ENCODE results near the gene C3AR1.

Gene C3AR1

GRCh38 chr12:8048906-8049305 lies 17.3 kb downstream of the C3AR1 start:
- ChIA-PET POLR2A (interaction anchor here (0.6 kb wide), 1 partner anchor 806 kb away, joined by 3 read pairs; no protein-coding TSS in a partner anchor), CTCF (interaction anchor here (1.0 to 1.7 kb wide), 2 partner anchors 18 to 26 kb away, joined by 3 to 5 read pairs; partner anchors contain the start of gene C3AR1)
- no peak for DNase-seq (ENCODE audit: extremely low spot score)
- TF ChIP-seq CTCF (IDR thresholded peaks at IDR 0.05; ENCODE audit: control extremely low read depth, extremely low read depth, low read depth, missing control alignments): no peak

GRCh38 chr12:8047842-8048241 lies 18.3 kb downstream of the C3AR1 start:
- CTCF ChIA-PET: interaction anchor here (1.4 to 1.7 kb wide), 2 partner anchors 19 to 30 kb away, joined by 5 to 6 read pairs; partner anchors contain the start of gene C3AR1
- POLR2A ChIA-PET: no interaction called here
- no peak for TF ChIP-seq CTCF (IDR thresholded peaks at IDR 0.05; ENCODE audit: control extremely low read depth, extremely low read depth, low read depth, missing control alignments)

GRCh38 chr12:8045952-8046944 lies 19.9 kb downstream of the C3AR1 start:
- POLR2A ChIA-PET: no interaction called here

More at GRCh38 chr12:8047842-8048241, 18.3 kb downstream of the C3AR1 start:
- no peak for DNase-seq (ENCODE audit: extremely low spot score)

GRCh38 chr12:8040791-8041190 lies 25.4 kb downstream of the C3AR1 start:
- POLR2A ChIA-PET: no interaction called here

More at GRCh38 chr12:8045952-8046944, 19.9 kb downstream of the C3AR1 start:
- peak; percentile 79 for TF ChIP-seq CTCF (IDR thresholded peaks at IDR 0.05; ENCODE audit: control extremely low read depth, extremely low read depth, low read depth, missing control alignments)
- DNase-seq (ENCODE audit: extremely low spot score): peak; percentile 84
- CTCF ChIA-PET: interaction anchor here (0.7 to 7.4 kb wide), 24 partner anchors 7 to 898 kb away, joined by 3 to 77 read pairs (median 4); partner anchors contain the start of genes C3AR1 and FOXJ2

GRCh38 chr12:8038659-8039114 lies 27.5 kb downstream of the C3AR1 start:
- POLR2A ChIA-PET: no interaction called here
- DNase-seq (ENCODE audit: extremely low spot score): no peak
- CTCF ChIA-PET: interaction anchor here (1.0 to 8.9 kb wide), 3 partner anchors 5 to 39 kb away, joined by 4 to 77 read pairs (median 17); no protein-coding TSS in a partner anchor
- no peak for TF ChIP-seq CTCF (IDR thresholded peaks at IDR 0.05; ENCODE audit: control extremely low read depth, extremely low read depth, low read depth, missing control alignments)

More at GRCh38 chr12:8040791-8041190, 25.4 kb downstream of the C3AR1 start:
- no peak for TF ChIP-seq CTCF (IDR thresholded peaks at IDR 0.05; ENCODE audit: control extremely low read depth, extremely low read depth, low read depth, missing control alignments)
- CTCF ChIA-PET: interaction anchor here (1.1 to 7.4 kb wide), 4 partner anchors 6 to 189 kb away, joined by 3 to 77 read pairs (median 10); partner anchors contain the start of gene FOXJ2
- DNase-seq (ENCODE audit: extremely low spot score): no peak

- POLR2A ChIA-PET: interaction anchor here (0.6 kb wide), 1 partner anchor 102 kb away, joined by 4 read pairs; no protein-coding TSS in a partner anchor
- CTCF ChIA-PET: interaction anchor here (1.0 to 8.9 kb wide), 4 partner anchors 6 to 40 kb away, joined by 4 to 77 read pairs (median 10); no protein-coding TSS in a partner anchor
- TF ChIP-seq CTCF (IDR thresholded peaks at IDR 0.05; ENCODE audit: control extremely low read depth, extremely low read depth, low read depth, missing control alignments): no peak
- DNase-seq (ENCODE audit: extremely low spot score): no peak
Observed at GRCh38 chr12:8037947-8038346, 28.2 kb downstream of the C3AR1 start.
